ENCODE measurements around the gene NFATC4. TPM values are rescaled to one million over a fixed set of nuclear protein-coding genes. Genes with fewer than 3 reads are reported as not detected.

Gene NFATC4
- total RNA-seq, 2 donors from 2014 or later: not detected

DNA sequence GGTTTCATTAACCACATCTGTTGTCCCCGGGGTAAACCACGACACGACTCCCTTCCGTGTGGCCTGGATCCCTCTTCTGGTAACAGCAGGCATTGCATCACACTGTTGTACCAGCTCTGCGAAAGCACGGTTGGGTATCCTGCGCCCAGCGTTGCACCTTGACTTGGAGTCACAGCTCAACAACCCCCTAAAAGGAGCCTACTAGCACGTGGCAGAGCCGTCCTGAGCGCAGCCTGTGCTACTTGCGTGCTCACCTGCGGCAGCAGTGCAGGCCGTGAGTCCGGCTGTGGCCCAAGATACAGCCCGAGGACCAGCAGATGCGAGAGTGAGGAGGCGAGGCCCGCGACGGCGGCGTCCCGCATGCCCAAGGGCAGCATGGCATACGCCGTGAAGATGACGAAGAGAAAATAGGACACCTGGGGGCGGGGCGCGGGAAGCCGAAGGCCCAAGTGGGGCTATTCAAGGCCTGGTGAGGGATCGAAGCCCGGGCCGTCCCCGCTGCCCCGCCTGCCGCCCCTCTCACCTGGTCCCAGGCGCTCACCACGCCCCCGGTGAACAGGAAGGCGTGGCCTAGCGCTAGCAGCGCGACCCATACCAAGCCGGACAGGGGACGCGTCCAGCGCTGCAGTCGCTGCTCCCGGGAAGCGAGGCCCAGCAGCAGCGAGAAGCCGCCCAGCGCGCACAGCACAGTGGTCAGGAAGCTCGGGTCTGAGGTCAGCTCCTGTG lies 35.6 kb upstream of the NFATC4 start:
- Mint-ChIP-seq H3K27me3 (peaks cover 8 to 18% of the 10 kb centered on the region in 2 donors), H3K9me3 (no peaks in the 10 kb centered on the region), H3K36me3 (peaks cover 6% of the 10 kb centered on the region), H3K4me3 (peak overlapping the region; percentile 91), H3K27ac (peak overlapping the region; percentile 62 to 75), H3K4me1 (ENCODE audit: low read depth in 2 of 2) (peaks cover 51 to 60% of the 10 kb centered on the region in 2 donors)
- DNase-seq (ENCODE audit: low spot score) (peak; percentile 82), ATAC-seq (peak; percentile 68 to 71)

DNA sequence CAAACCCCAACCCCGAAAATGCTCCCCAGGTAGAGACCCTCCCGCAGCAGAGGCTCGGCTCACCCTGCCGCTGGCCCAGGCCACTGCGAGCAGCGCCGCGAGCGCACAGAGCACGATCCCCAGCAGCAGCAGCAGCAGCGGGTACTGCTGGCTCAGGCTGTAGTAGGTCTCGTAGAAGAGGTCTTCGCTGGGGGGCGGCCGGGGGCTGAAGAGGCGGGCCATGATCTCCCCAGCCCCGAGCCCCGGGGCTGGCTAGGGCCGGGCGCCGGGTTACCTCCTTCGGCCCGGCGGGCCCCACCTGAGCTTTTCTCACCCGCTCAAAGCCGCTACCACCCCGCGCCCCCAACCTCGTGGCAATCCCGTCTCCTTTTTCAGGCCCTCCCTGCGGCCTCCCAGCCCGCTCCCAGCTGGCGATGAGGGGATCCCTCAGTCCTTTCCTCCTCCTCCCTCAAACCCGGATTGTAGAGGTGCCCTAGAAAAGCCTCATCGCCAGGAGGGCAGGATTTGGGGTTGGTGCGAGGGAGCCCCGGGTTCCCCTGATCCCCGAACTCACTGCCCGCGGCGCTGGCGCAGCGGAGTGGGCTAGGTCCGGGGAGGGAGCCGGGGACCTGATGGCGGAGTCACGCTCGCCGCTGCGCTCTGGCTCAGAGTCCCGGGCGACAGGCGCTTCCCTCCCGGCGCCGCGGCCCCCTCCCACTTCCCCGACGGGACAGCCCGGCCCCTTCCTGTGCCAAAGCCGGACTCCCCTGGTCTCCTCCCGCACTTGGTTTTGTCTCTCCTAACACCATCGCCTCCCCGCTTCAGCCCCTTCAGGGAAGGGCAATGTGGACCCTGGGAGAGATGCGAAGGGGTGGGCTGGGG lies 33.3 kb upstream of the NFATC4 start, which contains the start of gene ADCY4:
Gene ADCY4, minus strand, starts transcription at position 641 of the 861 bp plus-strand sequence. Its CDS starts 419 bp downstream, at position 222.
- Mint-ChIP-seq H3K9me3 (no peaks in the 10 kb centered on the region), H3K4me1 (ENCODE audit: low read depth in 2 of 2) (peaks cover 46 to 58% of the 10 kb centered on the region in 2 donors), H3K27ac (no peak within 1 kb of the TSS), H3K36me3 (peaks cover 6% of the 10 kb centered on the region), H3K4me3 (peak within 1 kb of the TSS; percentile 51), H3K27me3 (peaks cover 8 to 18% of the 10 kb centered on the region in 2 donors)
- ATAC-seq (no peak), DNase-seq (ENCODE audit: low spot score) (no peak)

DNA sequence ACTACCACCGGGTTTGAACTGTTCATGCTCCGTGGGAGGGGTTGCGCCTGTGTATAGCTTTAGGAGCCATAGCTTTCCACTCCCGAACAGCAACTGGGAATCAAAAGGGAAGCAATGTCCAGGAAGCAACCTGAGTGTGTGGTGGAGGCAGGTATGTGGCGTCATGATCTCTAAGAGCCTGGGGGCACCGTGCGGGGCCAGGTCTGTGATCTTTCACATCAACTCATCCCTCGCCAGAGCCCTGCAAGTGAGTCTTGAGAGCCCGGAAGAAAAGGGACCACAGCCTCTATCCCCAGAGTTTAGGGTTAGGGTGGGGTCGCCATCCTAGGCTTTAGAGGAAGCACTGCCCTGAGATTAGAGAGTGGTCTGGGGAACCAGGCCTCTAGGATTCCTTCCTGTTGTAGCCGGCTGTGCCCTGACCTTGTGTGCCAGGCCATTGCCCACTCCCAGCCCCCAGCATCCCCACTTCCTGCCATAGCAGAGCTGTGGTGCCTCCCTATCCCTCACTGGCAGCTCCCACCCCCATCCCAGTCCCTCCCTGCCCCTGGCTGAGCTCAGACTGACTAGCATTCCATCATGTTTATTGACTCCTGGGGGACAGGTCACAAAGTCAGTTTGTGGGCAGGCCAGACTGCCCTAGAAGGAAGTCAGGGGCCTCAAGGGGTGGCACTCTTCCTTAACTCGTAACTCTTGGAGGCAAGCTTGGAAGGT lies 32.4 kb upstream of the NFATC4 start:
- Mint-ChIP-seq H3K9me3 (no peaks in the 10 kb centered on the region), H3K36me3 (peaks cover 6% of the 10 kb centered on the region), H3K4me3 (no peak overlapping the region), H3K27ac (no peak overlapping the region), H3K27me3 (peaks cover 8 to 12% of the 10 kb centered on the region in 2 donors), H3K4me1 (ENCODE audit: low read depth in 2 of 2) (peaks cover 43 to 56% of the 10 kb centered on the region in 2 donors)
- ATAC-seq (no peak), DNase-seq (ENCODE audit: low spot score) (no peak)

DNA sequence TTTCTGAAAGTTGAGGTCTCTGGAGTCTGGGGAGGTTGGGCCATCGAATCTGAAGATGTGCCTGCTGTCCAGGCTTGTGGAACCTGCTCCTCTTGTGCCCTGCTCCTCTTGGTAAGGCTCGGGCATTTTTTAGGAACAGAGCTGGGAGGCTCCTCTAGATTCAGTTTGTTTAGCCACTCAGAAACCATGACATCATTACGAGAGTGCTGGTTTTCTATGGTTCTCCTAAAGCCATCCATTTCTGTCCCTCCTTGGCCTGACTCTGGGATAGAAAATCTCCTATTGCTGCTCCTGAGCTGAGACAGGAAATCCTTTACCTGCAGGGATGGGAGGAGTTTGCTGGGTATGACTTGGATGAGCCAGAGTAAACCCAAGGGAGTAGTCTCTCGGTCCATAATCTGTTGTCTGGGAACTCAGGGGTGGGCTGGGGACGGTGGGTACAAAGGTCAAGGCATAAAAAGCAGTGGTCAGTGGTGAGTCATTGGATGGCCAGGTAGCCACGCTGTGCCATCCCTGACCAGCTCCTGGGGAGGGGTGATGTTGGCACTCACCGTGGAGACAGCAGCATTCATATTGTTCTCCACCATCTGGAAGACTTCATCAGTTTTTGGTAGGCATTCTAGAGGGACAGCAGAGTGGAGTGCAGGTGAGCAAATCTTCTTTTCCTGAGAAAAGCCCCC lies 30.7 kb upstream of the NFATC4 start:
- Mint-ChIP-seq H3K27me3 (peaks cover 8 to 9% of the 10 kb centered on the region in 2 donors), H3K9me3 (no peaks in the 10 kb centered on the region), H3K36me3 (peaks cover 6% of the 10 kb centered on the region), H3K4me1 (ENCODE audit: low read depth in 2 of 2) (peaks cover 33 to 39% of the 10 kb centered on the region in 2 donors), H3K27ac (no peak overlapping the region), H3K4me3 (no peak overlapping the region)
- no peak for DNase-seq (ENCODE audit: low spot score)
- ATAC-seq: no peak

DNA sequence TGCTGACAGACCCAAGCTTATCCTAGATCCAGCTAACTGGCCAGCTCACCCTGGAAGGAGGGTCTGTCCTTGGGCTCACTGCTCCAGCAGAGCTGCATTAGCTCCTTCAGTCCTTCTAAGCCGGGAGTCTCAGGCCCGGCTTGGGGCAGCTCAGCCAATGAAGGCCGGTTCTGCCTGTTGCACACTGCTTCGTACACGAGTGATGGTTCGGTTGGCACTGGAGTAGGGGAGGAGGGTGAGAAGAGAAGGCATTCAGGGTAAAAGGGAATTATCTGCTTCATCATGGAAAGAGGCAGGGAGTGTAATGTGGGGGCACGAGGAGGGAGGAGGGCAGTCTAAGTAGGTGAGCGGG lies 30.2 kb upstream of the NFATC4 start:
- peaks cover 31 to 34% of the 10 kb centered on the region in 2 donors for H3K4me1 Mint-ChIP-seq (ENCODE audit: low read depth in 2 of 2)

DNA sequence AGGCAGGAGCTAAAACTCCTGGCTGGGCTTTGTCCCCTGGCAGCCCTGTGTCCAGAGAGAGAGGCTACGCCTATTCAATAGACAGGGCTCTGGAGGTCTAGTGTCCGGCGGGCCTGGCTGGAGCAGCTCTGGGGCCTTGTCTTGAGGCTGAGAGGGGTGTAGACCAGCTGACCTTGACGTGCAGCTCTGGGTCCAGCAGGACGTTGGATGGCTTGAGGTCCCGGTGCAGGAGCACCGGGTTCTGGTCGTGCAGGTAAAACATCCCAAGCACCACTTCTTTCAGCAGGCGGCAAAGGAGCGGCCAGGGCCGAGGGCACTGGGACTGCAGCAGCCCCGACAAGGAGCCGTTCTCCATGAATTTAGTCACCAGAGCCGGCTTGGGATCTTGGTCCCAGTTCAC lies 29.1 kb upstream of the NFATC4 start:
- ATAC-seq: no peak
- Mint-ChIP-seq H3K27ac (no peak overlapping the region), H3K4me1 (ENCODE audit: low read depth in 2 of 2) (peaks cover 28 to 32% of the 10 kb centered on the region in 2 donors), H3K4me3 (peak overlapping the region; percentile 85), H3K36me3 (peaks cover 6% of the 10 kb centered on the region), H3K9me3 (no peaks in the 10 kb centered on the region), H3K27me3 (peaks cover 10 to 23% of the 10 kb centered on the region in 2 donors)
- no peak for DNase-seq (ENCODE audit: low spot score)

More for the DNA sequence above, 30.2 kb upstream of the NFATC4 start:
- Mint-ChIP-seq H3K27me3 (peaks cover 8 to 13% of the 10 kb centered on the region in 2 donors), H3K27ac (no peak overlapping the region), H3K9me3 (no peaks in the 10 kb centered on the region), H3K36me3 (peaks cover 6% of the 10 kb centered on the region), H3K4me3 (peak overlapping the region; percentile 85)
- DNase-seq (ENCODE audit: low spot score): no peak
- ATAC-seq: no peak

DNA sequence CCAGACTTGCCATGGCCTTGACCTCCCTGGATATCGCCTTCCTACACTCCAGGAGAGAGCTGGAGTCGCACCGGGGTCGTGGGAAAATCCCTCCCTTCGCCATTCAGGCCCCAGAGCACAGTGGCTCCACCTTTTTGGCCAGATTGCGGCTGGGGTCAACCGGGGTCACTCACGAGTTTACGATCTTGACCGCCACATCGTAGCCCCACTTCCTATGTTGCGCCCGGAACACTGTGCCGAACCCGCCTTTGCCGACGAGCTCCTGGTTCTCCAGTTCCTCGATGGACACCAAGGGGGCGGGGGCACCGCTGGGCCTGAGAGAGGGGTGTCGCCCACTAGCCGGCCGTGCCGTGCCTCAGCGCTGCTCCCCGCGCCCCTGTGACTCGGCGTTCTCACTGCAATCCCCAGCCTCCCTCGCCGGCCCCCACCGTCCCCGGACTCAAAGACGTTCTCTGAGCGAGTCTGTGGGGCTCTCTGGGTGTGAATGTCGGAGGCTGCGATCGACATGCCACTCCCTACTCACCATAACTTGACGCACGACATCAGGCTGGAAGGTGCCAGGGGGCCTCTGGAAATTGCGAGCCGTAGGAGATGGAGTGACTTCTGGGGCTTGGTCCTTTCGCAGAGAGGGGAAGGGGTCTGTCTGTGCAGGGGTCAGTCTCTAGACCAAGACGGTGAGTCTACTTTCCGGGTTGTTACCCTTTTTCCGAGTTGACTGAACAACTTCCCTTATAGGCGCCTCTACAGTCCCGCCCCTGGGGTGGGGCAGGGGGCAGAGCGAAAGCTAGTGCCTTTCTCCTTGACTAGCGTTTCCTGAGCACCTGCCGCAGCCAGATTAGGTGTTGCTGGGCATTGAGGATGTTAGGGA lies 28.5 kb upstream of the NFATC4 start, which contains the start of gene RIPK3:
Gene RIPK3, minus strand, starts transcription at position 708 of the 868 bp plus-strand sequence. Its CDS starts 165 bp downstream, at position 543.
- Mint-ChIP-seq H3K4me1 (ENCODE audit: low read depth in 2 of 2) (peaks cover 28 to 32% of the 10 kb centered on the region in 2 donors), H3K36me3 (peaks cover 6% of the 10 kb centered on the region), H3K4me3 (peak within 1 kb of the TSS; percentile 85), H3K27me3 (peaks cover 12 to 27% of the 10 kb centered on the region in 2 donors), H3K27ac (peak within 1 kb of the TSS in 1 of 2 donors; percentile 77), H3K9me3 (no peaks in the 10 kb centered on the region)
- ATAC-seq (peak; percentile 82 to 85), DNase-seq (ENCODE audit: low spot score) (no peak)

DNA sequence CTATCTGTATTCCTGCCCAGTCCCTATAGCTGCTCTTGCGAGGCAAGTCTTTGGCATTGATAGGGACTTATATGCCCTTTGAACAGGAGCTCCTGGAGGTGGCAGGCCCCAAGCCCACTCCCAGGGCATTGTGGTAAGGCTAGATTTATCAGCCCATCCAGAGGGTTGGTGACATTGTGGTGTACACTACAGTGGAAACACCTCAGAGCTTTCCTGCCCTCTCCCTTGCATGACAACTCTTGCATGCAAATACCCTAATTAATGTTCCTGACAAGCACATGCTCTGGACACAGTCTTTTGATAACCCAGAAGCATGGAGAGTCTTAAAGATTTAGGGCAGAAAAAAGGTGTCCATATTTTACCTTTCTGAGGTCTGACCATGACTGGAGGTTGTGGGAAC lies 27.4 kb upstream of the NFATC4 start:
- Mint-ChIP-seq H3K4me1 (ENCODE audit: low read depth in 2 of 2) (peaks cover 20 to 24% of the 10 kb centered on the region in 2 donors), H3K36me3 (peaks cover 6% of the 10 kb centered on the region), H3K4me3 (no peak overlapping the region), H3K9me3 (no peaks in the 10 kb centered on the region), H3K27me3 (peaks cover 12 to 19% of the 10 kb centered on the region in 2 donors), H3K27ac (no peak overlapping the region)
- DNase-seq (ENCODE audit: low spot score) (no peak), ATAC-seq (no peak)

DNA sequence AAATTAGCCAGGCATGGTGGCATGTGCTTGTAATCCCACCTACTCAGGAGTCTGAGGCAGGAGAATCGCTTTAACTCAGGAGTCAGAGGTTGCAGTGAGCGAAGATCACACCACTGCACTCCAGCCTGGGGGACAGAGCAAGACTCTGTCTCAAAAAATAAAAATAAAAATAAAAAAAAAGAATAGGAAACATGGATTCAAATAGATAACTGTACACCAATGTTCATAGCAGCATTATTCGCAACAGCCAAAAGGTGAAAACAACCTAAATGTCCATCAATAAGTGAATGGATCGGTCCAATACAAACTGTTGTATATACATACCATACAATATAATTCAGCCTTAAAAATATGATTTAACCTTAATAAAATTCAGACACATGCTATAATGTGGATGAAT lies 25.1 kb upstream of the NFATC4 start:
- no peaks in the 10 kb centered on the region for H3K36me3 Mint-ChIP-seq
- H3K4me1 Mint-ChIP-seq (ENCODE audit: low read depth in 2 of 2): peaks cover 18 to 22% of the 10 kb centered on the region in 2 donors
- H3K27me3 Mint-ChIP-seq: peaks cover 12 to 19% of the 10 kb centered on the region in 2 donors
- no peak for DNase-seq (ENCODE audit: low spot score)
- H3K27ac Mint-ChIP-seq: no peak overlapping the region
- no peak for ATAC-seq
- H3K9me3 Mint-ChIP-seq: no peaks in the 10 kb centered on the region
- H3K4me3 Mint-ChIP-seq: no peak overlapping the region

DNA sequence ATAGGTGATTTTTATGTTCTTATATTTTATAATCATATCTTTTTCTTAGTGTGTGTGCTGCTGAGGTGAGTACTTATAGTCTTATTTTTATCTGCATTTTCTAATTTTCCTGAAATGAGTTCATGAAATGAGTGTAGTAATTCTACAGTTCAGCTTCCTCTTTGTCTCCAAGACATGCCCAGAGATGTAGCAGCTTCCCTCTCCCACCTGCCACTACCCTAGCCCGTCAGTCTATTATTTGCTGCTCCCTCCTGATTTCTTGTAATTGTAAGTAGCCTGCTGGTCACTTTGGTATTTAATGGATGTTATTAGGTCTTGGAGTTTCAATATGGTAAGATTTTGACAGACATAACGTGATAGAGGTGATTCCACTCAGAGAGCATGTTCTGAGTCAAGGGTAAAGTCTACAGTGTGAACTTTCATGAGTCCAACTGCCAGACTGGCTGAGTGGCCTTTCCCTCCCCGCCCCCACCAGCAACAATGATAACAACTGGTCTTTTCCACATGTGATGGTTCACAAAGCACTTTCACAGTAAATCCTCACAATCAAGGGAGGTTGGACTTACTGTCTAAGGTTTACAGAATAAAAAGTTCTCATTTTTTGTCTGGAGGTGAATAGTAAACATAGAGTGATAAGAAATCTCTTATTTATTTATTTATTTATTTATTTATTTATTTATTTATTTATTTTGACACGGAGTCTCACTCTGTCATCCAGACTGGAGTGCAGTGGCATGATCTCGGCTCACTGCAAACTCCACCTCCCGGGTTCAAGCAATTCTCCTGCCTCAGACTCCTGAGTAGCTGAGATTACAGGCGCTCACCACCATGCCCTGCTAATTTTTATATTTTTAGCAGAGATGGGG lies 24.0 kb upstream of the NFATC4 start:
- ATAC-seq (no peak), DNase-seq (ENCODE audit: low spot score) (no peak)
- Mint-ChIP-seq H3K27ac (no peak overlapping the region), H3K27me3 (peaks cover 12 to 27% of the 10 kb centered on the region in 2 donors), H3K36me3 (no peaks in the 10 kb centered on the region), H3K9me3 (no peaks in the 10 kb centered on the region), H3K4me3 (no peak overlapping the region), H3K4me1 (ENCODE audit: low read depth in 2 of 2) (peaks cover 10 to 13% of the 10 kb centered on the region in 2 donors)

DNA sequence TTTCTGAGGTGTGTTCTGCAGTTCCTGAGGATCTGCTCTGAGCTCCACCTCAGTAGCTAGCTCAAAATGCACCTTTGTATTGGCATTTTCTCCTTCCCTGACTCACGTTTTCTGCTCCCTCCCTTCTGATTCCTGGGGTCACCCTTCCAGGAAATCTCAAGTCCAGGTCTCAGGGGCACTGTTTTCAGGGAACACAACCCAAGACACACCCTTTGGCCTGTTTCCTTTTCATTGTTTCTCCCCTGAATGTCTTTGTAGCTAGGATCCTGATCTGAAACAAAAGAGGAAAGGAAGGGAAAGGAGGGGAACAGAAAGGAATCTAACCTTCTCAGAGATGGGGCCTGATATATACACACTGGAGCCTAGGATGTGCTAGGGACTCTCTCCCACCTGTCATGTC lies 20.9 kb upstream of the NFATC4 start:
- H3K36me3 Mint-ChIP-seq: no peaks in the 10 kb centered on the region
- H3K27ac Mint-ChIP-seq: no peak overlapping the region
- DNase-seq (ENCODE audit: low spot score): no peak
- ATAC-seq: no peak
- no peaks in the 10 kb centered on the region for H3K9me3 Mint-ChIP-seq
- no peak overlapping the region for H3K4me3 Mint-ChIP-seq
- peaks cover 23 to 48% of the 10 kb centered on the region in 2 donors for H3K27me3 Mint-ChIP-seq
- no peaks in the 10 kb centered on the region for H3K4me1 Mint-ChIP-seq (ENCODE audit: low read depth in 2 of 2)
